Fibroblast of skin of back (primary cell): ENCODE results near the gene MIB2.

Experiments
- DNase-seq: peaks from one replicate; pipeline ENCODE4 v3.0.0-alpha.2; 2013

MIB2 gene

DNA sequence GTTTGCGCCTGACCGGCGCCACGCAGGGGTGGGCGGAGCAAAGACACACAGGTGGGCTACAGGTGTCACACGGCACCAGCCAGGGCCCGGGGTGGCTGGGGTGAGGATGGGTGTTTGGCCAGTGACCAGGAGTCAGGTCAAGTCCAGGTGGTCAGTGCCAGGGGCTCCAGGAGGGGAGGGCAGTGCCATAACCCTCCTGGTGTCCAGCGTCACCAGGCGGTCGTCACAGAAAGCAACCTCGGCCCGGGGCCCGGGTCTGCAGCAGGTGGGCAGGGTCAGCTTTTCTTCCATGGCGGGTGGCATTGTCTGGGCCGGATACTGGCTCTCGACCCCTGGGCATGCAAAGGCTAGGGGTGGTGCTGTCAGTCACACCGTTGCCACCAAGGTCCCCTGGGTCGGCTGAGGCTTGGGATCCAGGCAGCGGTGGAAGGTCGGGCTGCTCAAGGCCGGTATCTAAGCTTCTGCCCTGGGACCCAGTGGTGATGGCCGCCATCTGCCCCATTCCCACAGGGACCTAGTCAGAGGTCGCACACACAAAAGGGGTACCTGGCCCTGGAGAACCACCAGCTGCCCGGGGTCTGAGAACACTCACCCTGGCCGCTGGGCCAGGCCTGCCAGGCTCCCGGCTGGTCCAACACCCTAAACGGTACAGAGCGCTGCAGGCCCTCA is 17.1 kb upstream of the MIB2 start:
- no peak for DNase-seq

- no peak for DNase-seq
These were observed 16.6 kb upstream of the MIB2 start for GRCh38 chr1:1598720-1599029.

GRCh38 chr1:1599030-1599934 is 16.0 kb upstream of the MIB2 start:
- peak; percentile 37 for DNase-seq

GRCh38 chr1:1599935-1600860 is 15.1 kb upstream of the MIB2 start, which contains the start of gene FNDC10:
Gene FNDC10, minus strand, starts transcription at chr1:1600135. Its CDS starts 120 bp downstream, at chr1:1600015.
- no peak for DNase-seq

- no peak for DNase-seq
These were observed 14.3 kb upstream of the MIB2 start for GRCh38 chr1:1600861-1601563.

- no peak for DNase-seq
These were observed 13.6 kb upstream of the MIB2 start for GRCh38 chr1:1601564-1602303.

- no peak for DNase-seq
These were observed 12.9 kb upstream of the MIB2 start for GRCh38 chr1:1602304-1602967.

- no peak for DNase-seq
These were observed 12.3 kb upstream of the MIB2 start for GRCh38 chr1:1602968-1603506.

DNA sequence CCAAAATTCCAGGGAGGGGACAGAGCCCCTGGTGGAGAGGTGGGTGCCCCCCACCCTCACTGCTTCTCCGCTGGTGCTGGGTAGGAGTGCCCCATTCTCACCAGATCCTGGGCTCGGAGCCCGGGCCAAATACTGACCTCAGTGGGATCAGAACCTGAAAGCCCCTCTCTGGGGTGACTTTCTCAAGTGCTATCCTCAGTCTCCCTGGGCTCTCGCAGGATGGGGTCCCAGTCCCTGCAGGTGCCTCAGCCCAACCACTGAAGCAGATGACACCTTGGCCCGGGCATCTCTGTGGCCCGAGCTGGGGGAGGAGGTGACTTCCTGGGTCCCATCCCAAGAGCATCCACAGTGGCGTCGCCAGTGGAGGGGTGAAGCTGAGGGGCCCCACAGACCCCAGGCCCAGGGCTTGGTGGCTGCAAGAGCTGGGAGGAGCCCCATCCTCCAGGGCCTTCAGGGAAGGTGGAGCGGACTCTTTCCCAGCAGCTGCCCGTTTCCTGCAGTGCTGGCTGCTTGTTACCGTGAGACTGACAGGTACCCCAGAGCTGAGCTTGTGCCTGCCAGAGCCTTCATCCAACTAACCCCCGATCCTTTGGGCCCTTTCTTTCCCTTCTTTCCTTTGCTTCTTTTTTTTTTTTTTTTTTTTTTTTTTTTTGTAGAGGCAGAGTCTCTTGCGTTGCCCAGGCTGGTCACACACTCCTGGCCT is 11.5 kb upstream of the MIB2 start:
- no peak for DNase-seq

GRCh38 chr1:1604374-1605033 is 10.8 kb upstream of the MIB2 start:
- no peak for DNase-seq

DNA sequence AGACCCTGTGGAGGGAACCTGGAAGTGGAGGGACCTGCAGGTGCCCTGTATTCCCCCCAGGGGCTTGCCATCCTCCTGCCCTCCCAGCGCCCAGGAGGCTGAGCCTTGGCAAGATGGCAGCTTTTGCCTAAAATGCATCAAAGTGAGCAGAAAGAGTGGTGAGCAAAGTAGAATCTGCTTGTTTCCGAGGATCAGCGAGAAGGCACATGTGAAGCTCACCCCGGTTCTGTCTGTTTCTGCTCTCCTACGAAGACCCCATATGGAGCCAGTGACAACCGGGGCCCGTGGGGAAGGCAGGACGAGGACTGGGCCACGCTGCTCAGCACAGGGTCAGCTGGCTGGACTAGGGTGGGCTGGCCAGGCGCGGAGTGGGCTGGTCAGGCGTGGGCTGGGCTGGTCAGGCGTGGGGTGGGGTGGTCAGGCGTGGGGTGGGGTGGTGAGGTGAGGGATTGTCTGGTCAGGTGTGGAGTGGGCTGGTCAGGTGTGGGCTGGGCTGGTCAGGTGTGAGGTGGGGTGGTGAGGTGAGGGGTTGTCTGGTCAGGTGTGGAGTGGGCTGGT is 10.2 kb upstream of the MIB2 start:
- DNase-seq: no peak

DNA sequence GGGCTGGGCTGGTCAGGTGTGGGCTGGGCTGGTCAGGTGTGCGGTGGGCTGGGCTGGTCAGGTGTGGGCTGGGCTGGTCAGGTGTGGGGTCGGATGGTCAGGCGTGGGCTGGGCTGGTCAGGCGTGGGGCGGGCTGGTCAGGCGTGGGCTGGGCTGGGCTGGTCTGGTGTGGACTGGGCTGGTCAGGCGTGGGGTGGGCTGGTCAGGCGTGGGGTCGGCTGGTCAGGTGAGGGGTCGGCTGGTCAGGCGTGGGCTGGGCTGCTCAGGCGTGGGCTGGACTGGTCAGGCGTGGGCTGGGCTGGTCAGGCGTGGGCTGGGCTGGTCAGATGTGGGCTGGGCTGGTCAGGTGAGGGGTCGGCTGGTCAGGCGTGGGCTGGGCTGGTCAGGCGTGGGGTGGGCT is 9.6 kb upstream of the MIB2 start:
- no peak for DNase-seq

- no peak for DNase-seq
These were observed 9.1 kb upstream of the MIB2 start for GRCh38 chr1:1606232-1606631.

- DNase-seq: no peak
These were observed 5.3 kb upstream of the MIB2 start for GRCh38 chr1:1609822-1610485.

GRCh38 chr1:1610796-1611195 is 4.5 kb upstream of the MIB2 start:
- DNase-seq: no peak

DNA sequence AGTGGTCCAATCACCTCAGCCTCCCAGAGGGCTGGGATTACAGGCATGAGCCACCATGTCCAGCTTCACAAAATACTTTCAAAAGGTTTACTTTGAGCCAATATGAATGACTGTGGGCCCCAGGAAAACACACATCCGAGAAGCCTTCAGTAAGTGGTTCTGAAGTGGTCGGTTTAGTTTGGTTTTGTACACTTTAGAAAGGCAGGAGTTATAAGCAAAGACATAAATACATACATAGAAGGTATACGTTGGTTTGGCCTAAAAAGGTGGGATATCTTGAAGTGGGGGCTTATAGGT is 3.2 kb upstream of the MIB2 start:
- no peak for DNase-seq

- DNase-seq: no peak
These were observed 1.7 kb upstream of the MIB2 start for GRCh38 chr1:1613509-1614082.

DNA sequence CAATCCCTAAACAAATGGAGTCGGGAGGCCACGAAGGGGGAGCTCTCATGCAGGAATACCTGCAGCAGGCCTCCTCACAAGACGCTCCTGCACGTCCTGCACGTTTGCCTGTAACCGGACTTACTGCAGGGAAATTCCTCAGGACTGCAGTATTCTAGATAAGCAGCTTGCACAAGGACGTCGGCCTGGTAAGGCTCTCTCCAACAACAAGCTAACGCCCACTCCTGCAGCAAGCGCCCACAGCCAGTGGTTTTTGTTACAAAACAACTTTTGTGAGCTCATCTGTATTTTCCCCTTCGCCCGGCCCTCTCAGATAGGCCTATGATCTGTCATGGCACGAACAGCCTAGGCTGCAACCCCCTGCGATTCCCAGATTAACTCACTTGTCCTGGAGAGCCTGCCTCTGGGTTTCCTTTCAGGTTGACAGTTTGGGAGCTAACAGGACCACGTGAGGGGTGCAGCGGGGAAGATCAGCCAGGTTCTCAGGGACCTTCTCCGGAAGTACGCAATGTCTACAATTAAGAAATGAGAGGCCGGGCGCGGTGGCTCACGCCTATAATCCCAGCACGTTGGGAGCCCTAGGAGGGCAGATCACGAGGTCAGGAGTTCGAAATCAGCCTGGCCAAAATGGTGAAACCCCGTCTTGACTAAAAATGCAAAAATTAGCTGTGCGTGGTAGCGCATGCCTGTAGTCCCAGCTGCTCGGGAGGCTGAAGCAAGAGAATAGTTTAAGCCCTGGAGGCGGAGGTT is 921 bp upstream of the MIB2 start:
- peak; percentile 46 for DNase-seq
